ENCODE results near the gene HSP90B1. TPM values are rescaled to one million over a fixed set of nuclear protein-coding genes. Genes with fewer than 3 reads are reported as not detected.

Gene HSP90B1
- total RNA-seq, 1 donor from 2014 or later = 730 TPM

- no peak for DNase-seq (ENCODE audit: low spot score)
Measured at GRCh38 chr12:103975368-103975767, 45.2 kb downstream of the HSP90B1 start.

GRCh38 chr12:103978384-103978982 lies 48.3 kb downstream of the HSP90B1 start:
- no peak for DNase-seq (ENCODE audit: low spot score)

- DNase-seq (ENCODE audit: low spot score) = no peak
Measured at GRCh38 chr12:103986829-103987228, 56.6 kb downstream of the HSP90B1 start.

- no peak for DNase-seq (ENCODE audit: low spot score)
Measured at GRCh38 chr12:103994235-103994634, 64.0 kb downstream of the HSP90B1 start.

- DNase-seq (ENCODE audit: low spot score) = no peak
Measured at GRCh38 chr12:103996595-103996994, 66.4 kb downstream of the HSP90B1 start.

GRCh38 chr12:103997286-103997900 lies 67.2 kb downstream of the HSP90B1 start:
- no peak for DNase-seq (ENCODE audit: low spot score)

Other genes starting within 250 kb of the HSP90B1 start
- 17.0 TPM for gene NT5DC3, start 89.2 kb upstream of the HSP90B1 start, total RNA-seq
- gene TDG, start 35.5 kb downstream of the HSP90B1 start, total RNA-seq = 16.5 TPM
- 17.9 TPM for gene GLT8D2, start 119.8 kb downstream of the HSP90B1 start, total RNA-seq
- 17.0 TPM for gene HCFC2, start 134.1 kb downstream of the HSP90B1 start, total RNA-seq
- gene NFYB, start 207.8 kb downstream of the HSP90B1 start, total RNA-seq = 24.8 TPM